Skeletal muscle tissue (tissue), 2 donors: ENCODE data around the gene TGM2. TPM values are rescaled to one million over a fixed set of nuclear protein-coding genes. Genes with fewer than 3 reads are reported as not detected.

ENCODE experiments used
- small RNA-seq: library from RNA; depleted of rRNA; stranded (forward); fragments of <200 nt; gene quantifications from one replicate; pipeline ENCODE3, GENCODE V24; 2014
- total RNA-seq: library from RNA; depleted of rRNA; stranded (reverse); fragments of >200 nt; gene quantifications from one replicate; pipeline ENCODE4 v1.2.3, GENCODE V29; 2014

Gene TGM2
- total RNA-seq, 1 donor from 2014 or later: 7.3 TPM

Small RNA genes within 50 kb of the gene (small RNA-seq; reads per million reads assigned to genes)
- gene RN7SL237P: not detected

Other genes starting within 250 kb of the TGM2 start
- gene TTI1, start 131.8 kb downstream of the TGM2 start, total RNA-seq: 22.4 TPM
- gene RPRD1B, start 131.5 kb downstream of the TGM2 start, total RNA-seq: 35.5 TPM
- gene KIAA1755, start 95.5 kb upstream of the TGM2 start, total RNA-seq: 3.7 TPM
- gene BPI, start 138.9 kb upstream of the TGM2 start, total RNA-seq: 1.0 TPM
- 0.52 TPM for gene LBP, start 181.2 kb upstream of the TGM2 start, total RNA-seq